ENCODE measurements around the gene BMP10. TPM values are rescaled to one million over a fixed set of nuclear protein-coding genes. Genes with fewer than 3 reads are reported as not detected.
A peak's percentile ranks its signal among the peaks of the same experiment; 100 is the strongest.

The BMP10 gene
- polyA plus RNA-seq, 3 donors: not detected

DNA sequence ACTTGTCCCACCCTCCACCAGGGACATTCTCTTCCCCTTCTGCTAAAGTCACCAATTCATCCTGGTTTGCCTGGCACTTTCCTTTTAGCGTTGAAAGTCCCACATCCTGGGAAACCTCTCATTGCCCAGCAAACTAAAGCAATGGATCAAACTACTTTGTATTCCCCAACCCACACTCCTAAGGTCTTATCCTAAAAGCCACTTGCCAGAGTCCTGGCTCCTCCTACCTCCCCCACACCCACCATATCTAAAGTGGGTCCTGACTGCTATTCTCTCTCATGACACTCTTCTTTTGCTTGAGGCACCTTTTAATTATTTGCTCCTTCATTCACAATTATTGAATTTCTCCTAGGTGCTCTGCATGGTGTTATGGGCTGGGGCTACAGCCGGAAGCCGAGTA is 40.9 kb upstream of the BMP10 start:
- Mint-ChIP-seq H3K4me1 (peaks cover 22% of the 10 kb centered on the region), H3K36me3 (no peaks in the 10 kb centered on the region), H3K4me3 (no peak overlapping the region), H3K27me3 (ENCODE audit: low read depth in 3 of 3) (no peaks in the 10 kb centered on the region), H3K27ac (no peak overlapping the region), H3K9me3 (no peaks in the 10 kb centered on the region)
- Histone ChIP-seq H3K4me3 (replicated peaks in 1 of 3; ENCODE audit: low read depth in 2 of 3, low read length in 3 of 3) (no peak overlapping the region), H3K9me3 (replicated peaks in 1 of 2; ENCODE audit: control insufficient read depth in 1 of 2, insufficient read depth in 1 of 2, low read length in 2 of 2) (no peaks in the 10 kb centered on the region), H3K36me3 (replicated peaks in 1 of 2; ENCODE audit: control insufficient read depth in 1 of 2, insufficient read depth in 2 of 2, low read length in 2 of 2) (no peaks in the 10 kb centered on the region), H3K4me1 (ENCODE audit: control insufficient read depth in 1 of 2, insufficient read depth in 2 of 2, low read length in 2 of 2) (peaks cover 28 to 31% of the 10 kb centered on the region in 2 donors), H3K27me3 (ENCODE audit: control insufficient read depth in 2 of 2, insufficient read depth in 2 of 2, low read length in 2 of 2) (no peaks in the 10 kb centered on the region), H3K4me2 (replicated peaks; ENCODE audit: extremely low read depth, low read length, poor library complexity, severe bottlenecking) (no peak overlapping the region), H3K9ac (ENCODE audit: insufficient read depth, low read length, poor library complexity, severe bottlenecking) (no peak overlapping the region), H3K27ac (ENCODE audit: low read depth in 1 of 2, low read length in 2 of 2) (no peak overlapping the region), H2AFZ (ENCODE audit: insufficient read depth, low read depth, low read length, poor library complexity, severe bottlenecking) (no peak overlapping the region), H4K20me1 (ENCODE audit: insufficient read depth, low read length) (no peaks in the 10 kb centered on the region), H3K79me2 (ENCODE audit: insufficient read depth, low read length) (no peaks in the 10 kb centered on the region)
- DNase-seq: no peak
- intact Hi-C loops (cut with micrococcal nuclease): loop anchor here in 1 of 2 donors (5.0 to 10.0 kb wide), 2 partner anchors 75 to 437 kb away; no protein-coding TSS in a partner anchor
- WGBS (ENCODE audit: insufficient coverage): 79% methylated on average over 3 of the region's 3 CpGs
- TF ChIP-seq, protein P1, sequence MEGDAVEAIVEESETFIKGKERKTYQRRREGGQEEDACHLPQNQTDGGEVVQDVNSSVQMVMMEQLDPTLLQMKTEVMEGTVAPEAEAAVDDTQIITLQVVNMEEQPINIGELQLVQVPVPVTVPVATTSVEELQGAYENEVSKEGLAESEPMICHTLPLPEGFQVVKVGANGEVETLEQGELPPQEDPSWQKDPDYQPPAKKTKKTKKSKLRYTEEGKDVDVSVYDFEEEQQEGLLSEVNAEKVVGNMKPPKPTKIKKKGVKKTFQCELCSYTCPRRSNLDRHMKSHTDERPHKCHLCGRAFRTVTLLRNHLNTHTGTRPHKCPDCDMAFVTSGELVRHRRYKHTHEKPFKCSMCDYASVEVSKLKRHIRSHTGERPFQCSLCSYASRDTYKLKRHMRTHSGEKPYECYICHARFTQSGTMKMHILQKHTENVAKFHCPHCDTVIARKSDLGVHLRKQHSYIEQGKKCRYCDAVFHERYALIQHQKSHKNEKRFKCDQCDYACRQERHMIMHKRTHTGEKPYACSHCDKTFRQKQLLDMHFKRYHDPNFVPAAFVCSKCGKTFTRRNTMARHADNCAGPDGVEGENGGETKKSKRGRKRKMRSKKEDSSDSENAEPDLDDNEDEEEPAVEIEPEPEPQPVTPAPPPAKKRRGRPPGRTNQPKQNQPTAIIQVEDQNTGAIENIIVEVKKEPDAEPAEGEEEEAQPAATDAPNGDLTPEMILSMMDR (IDR thresholded peaks at IDR 0.05): no peak

DNA sequence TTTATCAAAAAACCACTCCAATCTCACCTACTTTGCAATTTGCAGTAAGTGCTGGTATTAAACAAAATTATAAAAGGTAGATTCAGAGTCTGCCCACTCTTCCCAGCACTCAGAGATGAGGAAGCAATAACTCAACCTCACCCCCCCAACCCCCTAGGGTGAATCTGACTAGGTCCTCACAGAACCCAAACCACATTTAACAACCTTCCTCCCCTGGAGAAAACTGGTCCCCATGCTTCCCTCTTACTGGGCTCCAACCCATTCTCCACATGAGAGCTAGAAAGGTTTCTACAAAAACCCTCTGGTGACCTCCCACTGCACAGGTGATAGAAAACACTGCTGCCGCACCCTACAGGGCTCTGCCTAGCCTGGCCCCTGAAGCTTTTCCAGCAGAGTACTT is 40.5 kb upstream of the BMP10 start:
- peaks cover 21% of the 10 kb centered on the region for H3K4me1 Mint-ChIP-seq

More for the DNA sequence above, 40.5 kb upstream of the BMP10 start:
- peak overlapping the region in 1 of 7 donors; percentile 38 for H3K27ac Mint-ChIP-seq
- Histone ChIP-seq H3K9me3 (replicated peaks in 1 of 2; ENCODE audit: control insufficient read depth in 1 of 2, insufficient read depth in 1 of 2, low read length in 2 of 2) (no peaks in the 10 kb centered on the region), H3K4me3 (replicated peaks in 1 of 3; ENCODE audit: low read depth in 2 of 3, low read length in 3 of 3) (no peak overlapping the region), H3K4me2 (replicated peaks; ENCODE audit: extremely low read depth, low read length, poor library complexity, severe bottlenecking) (no peak overlapping the region), H3K4me1 (ENCODE audit: control insufficient read depth in 1 of 2, insufficient read depth in 2 of 2, low read length in 2 of 2) (peaks cover 28 to 31% of the 10 kb centered on the region in 2 donors), H2AFZ (ENCODE audit: insufficient read depth, low read depth, low read length, poor library complexity, severe bottlenecking) (no peak overlapping the region), H3K36me3 (replicated peaks in 1 of 2; ENCODE audit: control insufficient read depth in 1 of 2, insufficient read depth in 2 of 2, low read length in 2 of 2) (no peaks in the 10 kb centered on the region), H3K27me3 (ENCODE audit: control insufficient read depth in 2 of 2, insufficient read depth in 2 of 2, low read length in 2 of 2) (no peaks in the 10 kb centered on the region), H3K27ac (ENCODE audit: low read depth in 1 of 2, low read length in 2 of 2) (no peak overlapping the region), H3K79me2 (ENCODE audit: insufficient read depth, low read length) (no peaks in the 10 kb centered on the region), H4K20me1 (ENCODE audit: insufficient read depth, low read length) (no peaks in the 10 kb centered on the region), H3K9ac (ENCODE audit: insufficient read depth, low read length, poor library complexity, severe bottlenecking) (no peak overlapping the region)
- no peak overlapping the region for H3K4me3 Mint-ChIP-seq
- TF ChIP-seq, protein P1 (IDR thresholded peaks at IDR 0.05): no peak
- no peaks in the 10 kb centered on the region for H3K9me3 Mint-ChIP-seq
- 100% methylated on average over 1 of the region's 1 CpG for WGBS (ENCODE audit: insufficient coverage)
- intact Hi-C loops (cut with micrococcal nuclease): loop anchor here in 1 of 2 donors (5.0 to 10.0 kb wide), 2 partner anchors 74 to 437 kb away; no protein-coding TSS in a partner anchor
- DNase-seq: no peak
- no peaks in the 10 kb centered on the region for H3K27me3 Mint-ChIP-seq (ENCODE audit: low read depth in 3 of 3)
- no peaks in the 10 kb centered on the region for H3K36me3 Mint-ChIP-seq

Measured in CD14-positive monocyte (primary cell).